ENCODE data around the gene CRIP3.

The CRIP3 gene

DNA sequence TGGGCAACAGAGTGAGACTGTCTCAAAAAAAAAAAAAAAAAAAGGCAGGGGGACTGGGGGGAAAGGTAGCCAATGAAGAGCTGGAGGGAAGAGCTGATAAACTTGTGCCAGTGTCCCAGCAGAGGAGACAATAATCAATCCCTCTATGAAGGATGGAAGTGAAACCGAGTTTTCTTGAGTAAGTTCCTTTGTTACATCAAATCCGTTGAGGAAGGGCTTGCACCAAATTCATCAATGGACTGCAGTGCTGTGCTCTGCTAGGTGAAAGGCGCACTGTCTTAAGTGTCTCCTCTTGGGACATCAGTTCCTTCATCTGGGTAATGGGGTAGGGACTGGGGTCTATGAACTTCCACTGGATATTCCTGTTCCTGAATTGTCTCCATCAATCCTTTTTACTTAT is 3.0 kb upstream of the CRIP3 start:
- H3K4me1 ChIP-seq (ENCODE audit: low read depth, poor library complexity, severe bottlenecking) = peaks cover 5% of the 10 kb centered on the region
- H2AFZ ChIP-seq (ENCODE audit: low read depth) = no peak overlapping the region
- H3K9ac ChIP-seq = no peak overlapping the region
- no peaks in the 10 kb centered on the region for H3K27me3 ChIP-seq (ENCODE audit: insufficient read depth, low read depth)
- H3K4me3 ChIP-seq (IDR thresholded peaks at IDR 0.05; ENCODE audit: insufficient read depth, low read depth, low read length) = no peak overlapping the region
- no peaks in the 10 kb centered on the region for H3K79me2 ChIP-seq (ENCODE audit: insufficient read depth, low read depth)
- no peaks in the 10 kb centered on the region for H3K36me3 ChIP-seq (ENCODE audit: insufficient read depth)
- H4K20me1 ChIP-seq (ENCODE audit: insufficient read depth) = no peaks in the 10 kb centered on the region
- TF ChIP-seq, protein P1, sequence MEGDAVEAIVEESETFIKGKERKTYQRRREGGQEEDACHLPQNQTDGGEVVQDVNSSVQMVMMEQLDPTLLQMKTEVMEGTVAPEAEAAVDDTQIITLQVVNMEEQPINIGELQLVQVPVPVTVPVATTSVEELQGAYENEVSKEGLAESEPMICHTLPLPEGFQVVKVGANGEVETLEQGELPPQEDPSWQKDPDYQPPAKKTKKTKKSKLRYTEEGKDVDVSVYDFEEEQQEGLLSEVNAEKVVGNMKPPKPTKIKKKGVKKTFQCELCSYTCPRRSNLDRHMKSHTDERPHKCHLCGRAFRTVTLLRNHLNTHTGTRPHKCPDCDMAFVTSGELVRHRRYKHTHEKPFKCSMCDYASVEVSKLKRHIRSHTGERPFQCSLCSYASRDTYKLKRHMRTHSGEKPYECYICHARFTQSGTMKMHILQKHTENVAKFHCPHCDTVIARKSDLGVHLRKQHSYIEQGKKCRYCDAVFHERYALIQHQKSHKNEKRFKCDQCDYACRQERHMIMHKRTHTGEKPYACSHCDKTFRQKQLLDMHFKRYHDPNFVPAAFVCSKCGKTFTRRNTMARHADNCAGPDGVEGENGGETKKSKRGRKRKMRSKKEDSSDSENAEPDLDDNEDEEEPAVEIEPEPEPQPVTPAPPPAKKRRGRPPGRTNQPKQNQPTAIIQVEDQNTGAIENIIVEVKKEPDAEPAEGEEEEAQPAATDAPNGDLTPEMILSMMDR (conservative IDR thresholded peaks at IDR 0.05; ENCODE audit: low read depth, low read length) = no peak
- no peak overlapping the region for H3K4me2 ChIP-seq
- H3K27ac ChIP-seq = no peak overlapping the region

DNA sequence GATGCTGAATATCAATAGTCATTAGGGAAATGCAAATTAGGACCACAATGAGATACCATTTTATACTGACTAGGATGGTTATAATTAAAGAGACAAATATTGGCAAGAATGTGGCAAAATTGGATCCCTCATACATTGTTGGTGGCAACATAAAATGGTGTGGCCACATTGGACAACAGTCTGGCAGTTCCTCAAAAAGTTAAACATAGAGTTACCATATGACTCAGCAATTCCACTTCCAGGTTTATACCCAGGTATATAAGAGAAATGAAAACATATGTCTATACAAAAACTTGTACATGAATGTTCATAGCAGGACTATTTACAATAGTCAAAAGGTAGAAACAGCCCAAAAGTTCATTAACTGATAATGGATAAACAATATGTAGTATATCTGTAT is 2.0 kb upstream of the CRIP3 start:
- TF ChIP-seq, protein P1 (conservative IDR thresholded peaks at IDR 0.05; ENCODE audit: low read depth, low read length) = no peak
- Histone ChIP-seq H3K27ac (no peak overlapping the region), H3K4me3 (IDR thresholded peaks at IDR 0.05; ENCODE audit: insufficient read depth, low read depth, low read length) (no peak overlapping the region), H4K20me1 (ENCODE audit: insufficient read depth) (no peaks in the 10 kb centered on the region), H3K9ac (no peak overlapping the region), H3K4me2 (no peak overlapping the region), H3K27me3 (ENCODE audit: insufficient read depth, low read depth) (no peaks in the 10 kb centered on the region), H3K79me2 (ENCODE audit: insufficient read depth, low read depth) (no peaks in the 10 kb centered on the region), H3K36me3 (ENCODE audit: insufficient read depth) (no peaks in the 10 kb centered on the region), H3K4me1 (ENCODE audit: low read depth, poor library complexity, severe bottlenecking) (peaks cover 5% of the 10 kb centered on the region), H2AFZ (ENCODE audit: low read depth) (no peak overlapping the region)

DNA sequence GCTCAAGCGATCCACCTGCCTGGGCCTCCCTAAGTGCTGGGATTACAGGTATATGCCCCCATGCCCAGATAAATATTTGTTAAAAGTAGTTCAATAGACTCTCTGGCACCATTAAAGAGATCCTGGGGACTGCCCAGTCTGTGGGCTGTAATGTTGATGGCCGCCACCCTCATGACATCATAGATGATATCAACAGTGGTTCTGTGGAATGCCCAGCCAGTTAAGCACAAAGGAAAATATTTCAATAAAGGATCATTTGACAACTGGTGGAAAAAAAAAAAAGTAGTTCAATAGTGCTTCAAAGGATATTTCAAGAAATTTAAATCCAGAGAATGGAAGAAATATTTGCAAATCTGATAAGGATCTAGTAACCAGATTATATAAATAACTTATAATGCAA is 1.5 kb upstream of the CRIP3 start:
- no peak overlapping the region for H3K9ac ChIP-seq
- no peaks in the 10 kb centered on the region for H3K79me2 ChIP-seq (ENCODE audit: insufficient read depth, low read depth)
- no peak overlapping the region for H2AFZ ChIP-seq (ENCODE audit: low read depth)
- H3K4me1 ChIP-seq (ENCODE audit: low read depth, poor library complexity, severe bottlenecking) = peaks cover 5% of the 10 kb centered on the region
- H3K27me3 ChIP-seq (ENCODE audit: insufficient read depth, low read depth) = no peaks in the 10 kb centered on the region
- H4K20me1 ChIP-seq (ENCODE audit: insufficient read depth) = no peaks in the 10 kb centered on the region
- H3K4me3 ChIP-seq (IDR thresholded peaks at IDR 0.05; ENCODE audit: insufficient read depth, low read depth, low read length) = no peak overlapping the region
- no peak overlapping the region for H3K4me2 ChIP-seq
- no peak overlapping the region for H3K27ac ChIP-seq
- no peaks in the 10 kb centered on the region for H3K36me3 ChIP-seq (ENCODE audit: insufficient read depth)
- TF ChIP-seq, protein P1 (conservative IDR thresholded peaks at IDR 0.05; ENCODE audit: low read depth, low read length) = no peak

DNA sequence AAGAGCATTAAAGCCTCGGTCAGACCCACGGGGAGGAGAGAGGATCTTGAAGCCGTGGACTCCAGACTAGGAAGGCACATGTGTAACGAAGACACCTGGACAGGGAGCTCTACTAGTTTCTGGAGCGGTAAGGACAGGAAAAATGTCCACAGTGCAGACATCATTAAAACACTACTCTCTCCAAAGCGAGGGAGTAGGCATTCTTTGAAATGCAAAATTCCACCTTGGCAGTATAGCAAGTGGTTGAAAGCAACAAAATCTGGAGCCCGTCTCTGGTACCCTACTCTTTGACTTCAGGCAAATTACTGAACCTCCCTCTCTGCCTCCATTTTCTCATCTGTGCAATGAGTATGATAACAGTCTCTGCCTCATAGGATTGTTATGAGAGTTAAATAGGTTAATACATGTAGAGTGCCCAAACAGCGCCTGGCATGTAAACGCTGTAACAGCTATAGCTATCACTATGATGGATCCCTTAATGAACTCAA is 408 bp upstream of the CRIP3 start:
- H2AFZ ChIP-seq (ENCODE audit: low read depth) = no peak overlapping the region
- no peaks in the 10 kb centered on the region for H4K20me1 ChIP-seq (ENCODE audit: insufficient read depth)
- H3K4me3 ChIP-seq (IDR thresholded peaks at IDR 0.05; ENCODE audit: insufficient read depth, low read depth, low read length) = no peak overlapping the region
- TF ChIP-seq, protein P1 (conservative IDR thresholded peaks at IDR 0.05; ENCODE audit: low read depth, low read length) = no peak
- no peaks in the 10 kb centered on the region for H3K36me3 ChIP-seq (ENCODE audit: insufficient read depth)
- no peaks in the 10 kb centered on the region for H3K27me3 ChIP-seq (ENCODE audit: insufficient read depth, low read depth)
- peaks cover 5% of the 10 kb centered on the region for H3K4me1 ChIP-seq (ENCODE audit: low read depth, poor library complexity, severe bottlenecking)
- no peak overlapping the region for H3K4me2 ChIP-seq
- no peaks in the 10 kb centered on the region for H3K79me2 ChIP-seq (ENCODE audit: insufficient read depth, low read depth)
- H3K9ac ChIP-seq = no peak overlapping the region
- no peak overlapping the region for H3K27ac ChIP-seq
